Sigmoid colon (tissue), 4 donors: ENCODE data around the gene AHR.

Experiments
- CTCF ChIP-seq, 4 experiments: fragments of 450-650 bp in 3 of 4; fragments of 200-600 bp in 1 of 4; IDR thresholded peaks; one replicate each; pipeline ENCODE4 v1.5.1; 2016 to 2019; ENCODE audit warnings: antibody characterized with exemption in 4 of 4, mild to moderate bottlenecking in 3 of 4, moderate library complexity in 2 of 4
- EP300 ChIP-seq, 4 donors: sonication (generic); formaldehyde crosslinking; IDR thresholded peaks; one replicate each; pipeline ENCODE4 v1.6.1; 2017; ENCODE audit warnings: antibody characterized with exemption in 4 of 4
- POLR2A ChIP-seq, 2 donors: fragments of 450-650 bp; IDR thresholded peaks; one replicate each; pipeline ENCODE4 v1.6.1; 2016; ENCODE audit warnings: antibody characterized with exemption in 2 of 2, mild to moderate bottlenecking in 2 of 2, moderate library complexity in 2 of 2
- POLR2AphosphoS5 ChIP-seq, 4 donors: sonication (generic); formaldehyde crosslinking; IDR thresholded peaks; one replicate each; pipeline ENCODE4 v1.6.1; 2017; ENCODE audit warnings: antibody characterized with exemption in 4 of 4

- no peak for TF ChIP-seq CTCF (IDR thresholded peaks at IDR 0.05)
- no peak for TF ChIP-seq POLR2AphosphoS5 (IDR thresholded peaks at IDR 0.05)
- TF ChIP-seq POLR2A (IDR thresholded peaks at IDR 0.05) = no peak
- TF ChIP-seq EP300 (IDR thresholded peaks at IDR 0.05) = no peak
These were observed 19.4 kb upstream of the AHR start for GRCh38 chr7:17279061-17279460.
